ENCODE measurements around the gene CLK3.
"Not testable (repeated sequence)": the region's sequence is repeated elsewhere in the genome, so short reads cannot be mapped to it uniquely, and the experiment has no call there.

CLK3 gene

GRCh38 chr15:74642348-74642733 is 26.7 kb downstream of the CLK3 start:
- no peak for DNase-seq (ENCODE audit: low read depth, low spot score)

GRCh38 chr15:74642734-74643664 is 27.4 kb downstream of the CLK3 start:
- peak; percentile 87 for DNase-seq (ENCODE audit: low read depth, low spot score)

DNA sequence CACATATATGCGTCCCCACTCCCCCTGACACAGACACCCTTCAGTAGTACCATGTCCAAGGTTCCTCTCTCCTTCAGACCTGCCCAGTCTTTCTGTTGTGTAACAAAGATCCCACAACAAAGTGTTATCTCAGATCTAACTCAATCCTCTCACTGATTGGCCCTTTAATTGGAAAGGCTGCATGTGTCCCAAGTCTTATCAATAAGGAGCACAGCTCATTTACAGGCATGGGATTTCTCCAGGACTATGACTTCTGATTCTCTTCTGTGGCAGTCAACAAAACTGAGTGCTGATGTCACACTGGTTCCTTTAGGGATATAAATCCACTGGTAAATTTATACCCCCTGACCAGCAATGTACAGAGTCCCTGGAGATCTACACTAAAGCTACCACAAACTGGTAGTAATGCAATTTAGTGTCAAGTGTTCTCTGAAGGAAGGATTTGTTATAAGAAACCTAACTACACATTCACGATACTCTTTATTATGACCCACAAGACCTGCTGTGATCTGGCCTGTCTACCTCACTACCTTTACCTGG is 28.1 kb downstream of the CLK3 start:
- no peak for DNase-seq (ENCODE audit: low read depth, low spot score)

GRCh38 chr15:74646480-74646879 is 30.8 kb downstream of the CLK3 start:
- DNase-seq (ENCODE audit: low read depth, low spot score), result no peak

GRCh38 chr15:74648051-74648842 is 32.6 kb downstream of the CLK3 start:
- DNase-seq (ENCODE audit: low read depth, low spot score), result peak; percentile 0

- DNase-seq (ENCODE audit: low read depth, low spot score), result peak; percentile 75
Observed at GRCh38 chr15:74651242-74651741, 35.7 kb downstream of the CLK3 start.

- DNase-seq (ENCODE audit: low read depth, low spot score), result peak; percentile 76
Observed at GRCh38 chr15:74653426-74654102, 37.9 kb downstream of the CLK3 start.

- DNase-seq (ENCODE audit: low read depth, low spot score), result peak; percentile 74
Observed at GRCh38 chr15:74655424-74655823, 39.8 kb downstream of the CLK3 start.

GRCh38 chr15:74656935-74657535 is 41.4 kb downstream of the CLK3 start:
- no peak for DNase-seq (ENCODE audit: low read depth, low spot score)

- DNase-seq (ENCODE audit: low read depth, low spot score), result peak; percentile 61
Observed at GRCh38 chr15:74657846-74658245, 42.2 kb downstream of the CLK3 start.

DNA sequence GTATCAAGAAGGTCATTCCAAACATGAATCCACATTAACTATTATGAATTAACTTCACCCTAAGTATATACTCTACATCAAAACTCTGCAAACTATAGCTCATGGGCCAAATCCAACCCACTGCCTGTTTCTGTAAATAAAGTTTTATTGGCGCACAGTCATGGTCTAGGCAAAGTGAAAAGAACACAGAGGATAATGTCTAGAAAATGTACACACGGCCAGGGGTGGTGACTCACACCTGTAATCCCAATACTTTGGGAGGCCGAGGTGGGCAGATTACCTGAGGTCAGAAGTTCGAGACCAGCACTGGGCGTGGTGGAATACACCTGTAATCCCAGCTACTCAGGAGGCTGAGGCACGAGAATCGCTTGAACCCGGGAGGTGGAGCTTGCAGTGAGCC is 45.6 kb downstream of the CLK3 start:
- DNase-seq (ENCODE audit: low read depth, low spot score), result not testable (repeated sequence)

DNA sequence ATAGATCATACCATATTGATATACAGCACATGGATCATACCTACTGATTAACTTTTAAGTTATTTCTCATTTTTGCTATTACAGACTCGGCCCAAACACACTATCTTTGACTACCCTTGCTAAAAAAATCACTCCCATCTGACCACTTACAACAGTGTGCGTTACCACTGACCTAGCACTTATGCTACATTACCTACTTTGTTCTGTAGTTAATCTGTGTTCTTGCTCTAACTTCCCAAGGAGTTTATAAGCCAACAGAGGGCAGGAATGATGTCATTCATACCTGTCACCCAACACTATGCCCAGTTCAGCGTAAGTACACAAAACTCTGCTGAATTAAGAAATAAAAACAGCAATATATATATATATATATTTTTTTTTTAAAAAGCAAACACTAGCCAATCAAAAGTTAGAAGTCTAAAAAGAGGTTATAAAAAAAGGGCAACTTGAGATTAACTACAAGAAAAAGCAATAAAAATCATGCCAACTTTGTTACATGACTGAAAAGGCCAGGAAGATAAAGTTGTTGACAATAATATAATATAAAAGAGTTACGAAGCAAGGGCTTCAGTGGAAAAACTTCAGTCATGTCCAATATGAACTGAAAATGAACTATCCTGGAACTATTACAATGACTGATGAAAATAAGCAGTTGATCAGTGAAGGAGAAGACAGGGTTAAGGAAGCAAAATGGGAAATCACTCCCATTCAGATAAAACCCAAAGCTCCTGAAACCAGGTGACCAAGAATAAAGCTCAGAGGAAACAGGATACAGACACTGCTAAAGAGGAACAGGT is 46.6 kb downstream of the CLK3 start:
- no peak for DNase-seq (ENCODE audit: low read depth, low spot score)

DNA sequence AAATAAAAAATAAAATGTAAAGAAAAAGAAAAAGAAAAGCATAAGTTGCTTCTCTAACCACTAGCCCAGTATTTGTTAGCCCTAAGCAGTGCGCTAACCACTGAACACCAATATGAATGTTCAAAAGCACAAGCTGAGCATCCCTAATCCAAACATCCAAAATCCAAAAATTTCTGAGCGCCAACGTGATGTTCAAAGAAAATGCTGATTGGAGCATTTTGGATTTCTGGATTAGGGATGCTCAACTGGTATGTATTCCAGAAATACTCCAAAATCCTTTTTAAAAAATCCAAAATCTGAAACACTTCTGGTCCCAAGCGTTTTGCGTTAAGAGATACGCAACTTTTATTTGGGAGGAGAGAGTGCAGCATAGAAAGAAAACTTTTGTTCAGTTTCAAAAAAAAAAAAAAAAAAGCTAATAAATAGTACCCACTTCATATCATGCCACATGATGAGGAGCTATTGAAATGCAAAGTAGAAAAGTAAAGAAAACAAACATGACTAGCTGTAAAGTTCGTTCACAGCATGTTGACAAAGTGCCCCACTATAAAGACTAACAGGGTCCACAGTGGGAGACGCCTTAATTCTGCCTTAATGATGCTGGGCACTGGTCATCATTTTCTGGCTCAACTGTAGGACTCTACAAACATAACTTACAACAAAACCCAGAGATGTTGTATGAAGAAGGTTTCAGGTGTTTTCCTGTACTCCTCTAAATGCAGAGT is 47.8 kb downstream of the CLK3 start:
- no peak for DNase-seq (ENCODE audit: low read depth, low spot score)

DNA sequence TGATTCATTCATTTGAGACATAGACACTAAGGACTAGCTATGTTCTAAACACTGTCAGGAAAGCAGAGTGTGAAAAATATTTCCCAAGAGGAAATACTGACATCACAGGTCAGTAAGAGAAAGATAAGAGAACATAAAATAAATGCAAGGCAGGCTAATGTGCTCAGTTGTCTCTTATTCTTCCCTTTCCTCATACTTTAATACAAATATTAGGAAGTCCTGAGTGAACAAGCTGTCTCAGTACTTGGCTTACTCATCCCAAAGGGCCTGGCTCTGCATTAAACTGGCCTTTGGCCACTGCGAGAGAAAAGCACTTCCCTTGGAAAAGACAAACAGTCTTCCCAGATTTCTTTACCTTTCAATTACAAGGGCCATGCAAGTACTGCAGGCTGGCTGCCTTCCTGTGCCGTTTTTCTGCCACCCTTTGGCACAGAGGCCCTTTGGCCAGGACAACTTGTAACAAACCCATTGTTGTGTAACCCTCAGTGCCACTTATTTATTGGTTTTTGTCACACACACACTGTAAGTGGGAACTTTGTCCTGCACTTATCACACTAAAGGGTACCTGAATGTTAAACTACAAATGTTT is 48.5 kb downstream of the CLK3 start:
- peak; percentile 32 for DNase-seq (ENCODE audit: low read depth, low spot score)

DNA sequence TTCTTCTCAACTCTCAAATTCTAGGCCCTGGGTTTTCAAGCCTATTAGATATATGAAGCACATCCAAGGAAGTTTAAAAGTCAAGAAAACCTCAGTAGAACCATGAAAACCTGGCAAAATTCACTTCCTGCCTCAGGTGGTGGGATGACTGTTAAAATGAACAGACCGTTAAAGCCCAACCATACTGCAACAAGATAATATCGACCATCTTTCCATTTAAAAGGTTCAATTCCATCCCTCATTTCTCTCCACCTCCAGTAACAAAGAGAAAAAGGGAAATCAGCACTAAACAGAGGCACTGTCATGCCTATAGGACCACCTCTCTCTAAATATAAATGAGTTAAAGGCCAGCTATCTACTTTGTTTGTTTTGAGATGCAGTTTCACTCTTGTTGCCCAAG is 49.0 kb downstream of the CLK3 start:
- DNase-seq (ENCODE audit: low read depth, low spot score), result no peak

DNA sequence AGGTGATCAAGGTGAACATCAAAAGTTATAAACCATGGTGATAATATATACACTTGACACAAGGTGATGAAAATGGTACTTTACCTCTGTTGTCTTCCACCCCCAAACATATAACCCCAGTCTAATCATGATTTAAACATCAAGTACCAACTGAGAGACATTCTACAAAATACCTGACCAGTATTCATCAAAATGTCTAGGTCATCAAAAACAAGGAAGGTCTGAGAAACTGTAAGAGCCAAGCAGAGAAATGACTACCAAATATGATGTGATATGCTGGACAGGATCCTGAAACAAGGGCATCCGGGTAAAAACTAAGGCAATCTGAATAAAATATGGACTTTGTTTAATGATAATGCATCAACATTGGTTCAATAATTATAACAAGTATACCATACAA is 52.3 kb downstream of the CLK3 start:
- no peak for DNase-seq (ENCODE audit: low read depth, low spot score)

GRCh38 chr15:74669627-74670026 is 54.0 kb downstream of the CLK3 start:
- no peak for DNase-seq (ENCODE audit: low read depth, low spot score)

DNA sequence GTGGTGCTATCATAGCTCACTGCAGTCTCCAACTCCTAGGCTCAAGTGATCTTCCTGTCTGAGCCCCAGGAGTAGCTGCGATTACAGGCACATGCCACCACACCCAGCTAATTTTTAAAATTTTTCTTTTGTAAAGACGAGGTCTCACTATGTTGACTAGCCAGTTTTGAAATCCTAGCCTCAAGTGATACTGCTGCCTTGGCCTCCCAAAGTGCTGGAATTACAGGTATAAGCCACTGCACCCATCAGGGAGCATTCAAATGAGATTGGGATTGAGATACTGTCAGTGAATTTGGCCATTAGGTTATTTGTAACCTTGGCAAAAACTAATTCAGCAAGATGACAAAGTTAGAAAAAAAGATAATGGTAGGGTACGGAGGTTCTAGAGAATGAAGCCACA is 58.5 kb downstream of the CLK3 start:
- no peak for DNase-seq (ENCODE audit: low read depth, low spot score)

- DNase-seq (ENCODE audit: low read depth, low spot score), result no peak
Observed at GRCh38 chr15:74676801-74677200, 61.2 kb downstream of the CLK3 start.

All from astrocyte of the hippocampus (primary cell).